Measurements from ENCODE around the gene SHC2.
"Not testable (repeated sequence)": the region's sequence is repeated elsewhere in the genome, so short reads cannot be mapped to it uniquely, and the experiment has no call there.

Gene SHC2

DNA sequence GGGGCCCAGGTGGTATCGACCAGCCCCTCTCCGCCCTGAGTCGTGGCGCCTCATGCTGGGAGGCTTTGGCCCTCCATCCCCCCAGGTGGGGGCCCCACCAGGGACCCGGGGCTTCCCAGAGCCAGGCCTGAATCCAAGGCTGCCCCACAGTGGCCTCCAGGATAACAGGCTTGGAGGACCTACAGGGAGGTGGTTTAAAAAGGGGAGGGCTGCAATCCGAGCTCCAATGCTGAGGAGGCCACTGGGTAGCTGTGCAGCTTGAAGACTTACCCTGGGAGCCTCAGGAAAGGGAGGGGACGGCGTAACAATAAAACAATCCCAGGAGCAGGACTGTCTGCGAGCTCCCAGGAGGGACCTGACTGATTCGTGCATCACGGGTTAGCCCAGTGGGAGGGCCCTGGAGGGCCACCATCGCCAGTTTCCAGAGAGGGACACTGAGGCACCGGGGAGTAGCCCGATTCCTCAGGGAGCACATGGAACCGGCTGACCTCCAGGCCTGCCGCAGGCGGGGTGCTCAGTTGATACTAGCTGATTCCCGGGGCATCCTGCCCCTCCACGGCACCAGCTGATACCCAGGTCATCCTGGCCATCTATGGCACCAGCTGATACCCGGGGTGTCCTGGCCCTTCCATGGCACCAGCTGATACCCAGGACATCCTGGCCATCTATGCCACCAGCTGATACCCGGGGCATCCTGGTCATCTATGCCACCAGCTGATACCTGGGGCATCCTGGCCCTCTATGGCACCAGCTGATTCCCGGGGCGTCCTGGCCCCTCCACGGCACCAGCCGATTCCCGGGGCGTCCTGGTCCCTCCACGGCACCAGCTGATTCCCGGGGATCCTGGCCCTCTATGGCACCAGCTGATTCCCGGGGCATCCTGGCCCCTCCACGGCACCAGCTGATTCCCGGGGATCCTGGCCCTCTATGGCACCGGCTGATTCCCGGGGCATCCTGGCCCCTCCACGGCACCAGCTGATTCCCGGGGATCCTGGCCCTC lies 48.2 kb downstream of the SHC2 start:
- in situ Hi-C loops (cut with MboI; ENCODE audit: low sequenced_read_pairs, unreplicated experiment) = no loop called here
- TF ChIP-seq, protein P1, sequence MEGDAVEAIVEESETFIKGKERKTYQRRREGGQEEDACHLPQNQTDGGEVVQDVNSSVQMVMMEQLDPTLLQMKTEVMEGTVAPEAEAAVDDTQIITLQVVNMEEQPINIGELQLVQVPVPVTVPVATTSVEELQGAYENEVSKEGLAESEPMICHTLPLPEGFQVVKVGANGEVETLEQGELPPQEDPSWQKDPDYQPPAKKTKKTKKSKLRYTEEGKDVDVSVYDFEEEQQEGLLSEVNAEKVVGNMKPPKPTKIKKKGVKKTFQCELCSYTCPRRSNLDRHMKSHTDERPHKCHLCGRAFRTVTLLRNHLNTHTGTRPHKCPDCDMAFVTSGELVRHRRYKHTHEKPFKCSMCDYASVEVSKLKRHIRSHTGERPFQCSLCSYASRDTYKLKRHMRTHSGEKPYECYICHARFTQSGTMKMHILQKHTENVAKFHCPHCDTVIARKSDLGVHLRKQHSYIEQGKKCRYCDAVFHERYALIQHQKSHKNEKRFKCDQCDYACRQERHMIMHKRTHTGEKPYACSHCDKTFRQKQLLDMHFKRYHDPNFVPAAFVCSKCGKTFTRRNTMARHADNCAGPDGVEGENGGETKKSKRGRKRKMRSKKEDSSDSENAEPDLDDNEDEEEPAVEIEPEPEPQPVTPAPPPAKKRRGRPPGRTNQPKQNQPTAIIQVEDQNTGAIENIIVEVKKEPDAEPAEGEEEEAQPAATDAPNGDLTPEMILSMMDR (IDR thresholded peaks at IDR 0.05; ENCODE audit: borderline replicate concordance, control extremely low read depth, extremely low read depth, insufficient read depth, missing control alignments) = no peak
- no peak for DNase-seq (ENCODE audit: low spot score)

DNA sequence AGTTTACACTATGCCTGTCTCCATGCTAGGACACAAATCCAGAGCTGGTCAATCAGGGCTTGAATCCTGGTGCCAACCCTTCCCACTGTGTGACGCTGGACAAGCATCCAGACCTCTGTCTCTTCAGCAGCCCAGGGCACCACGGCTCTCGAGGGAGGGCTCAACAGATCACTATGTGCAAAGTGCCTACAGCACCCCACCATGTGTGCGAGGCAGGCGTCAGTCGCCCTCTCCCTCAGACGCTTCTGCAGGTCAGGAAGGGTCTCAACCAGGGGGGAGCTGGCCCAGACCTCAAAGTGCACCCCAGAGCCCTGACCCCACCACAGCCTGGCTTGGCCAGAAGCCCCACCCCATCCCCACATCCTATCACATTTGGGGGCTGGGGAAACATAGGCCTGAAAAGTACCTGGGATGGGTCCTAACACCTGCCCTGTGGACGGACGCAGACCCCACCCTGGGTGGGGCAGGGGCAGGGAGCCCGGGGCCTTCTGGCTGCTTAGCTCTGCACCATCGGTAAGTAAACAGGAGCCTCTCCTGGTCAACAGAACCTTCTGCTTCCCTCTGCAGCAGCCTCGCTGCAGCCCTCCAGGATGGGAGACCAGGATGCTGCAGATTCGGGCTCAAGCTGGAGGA lies 49.0 kb downstream of the SHC2 start:
- in situ Hi-C loops (cut with MboI; ENCODE audit: low sequenced_read_pairs, unreplicated experiment) = no loop called here
- no peak for DNase-seq (ENCODE audit: low spot score)
- TF ChIP-seq, protein P1 (IDR thresholded peaks at IDR 0.05; ENCODE audit: borderline replicate concordance, control extremely low read depth, extremely low read depth, insufficient read depth, missing control alignments) = no peak

DNA sequence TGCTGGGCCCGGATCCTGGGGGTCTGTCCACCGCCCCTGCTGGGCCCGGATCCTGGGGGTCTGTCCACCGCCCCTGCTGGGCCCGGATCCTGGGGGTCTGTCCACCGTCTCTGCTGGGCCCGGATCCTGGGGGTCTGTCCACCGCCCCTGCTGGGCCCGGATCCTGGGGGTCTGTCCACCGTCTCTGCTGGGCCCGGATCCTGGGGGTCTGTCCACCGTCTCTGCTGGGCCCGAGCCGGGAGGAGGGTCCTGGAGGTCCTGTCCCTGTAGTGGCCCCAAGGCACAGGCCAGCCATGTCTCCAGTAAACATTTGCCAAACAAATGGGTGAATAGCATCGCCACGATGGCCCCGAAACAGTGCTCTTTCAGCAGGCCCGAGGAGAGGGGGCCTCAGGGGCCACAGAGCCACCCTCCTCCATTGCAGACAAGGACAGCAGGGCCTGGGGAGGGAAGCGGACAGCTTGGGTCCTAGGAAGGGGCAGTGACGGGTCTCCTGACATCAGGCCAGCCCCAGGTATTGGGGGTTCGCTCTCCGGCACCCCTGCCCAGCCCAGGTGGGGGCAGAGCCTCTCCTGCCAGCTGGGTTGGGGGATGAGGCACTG lies 49.6 kb downstream of the SHC2 start:
- DNase-seq (ENCODE audit: low spot score); in situ Hi-C loops (cut with MboI; ENCODE audit: low sequenced_read_pairs, unreplicated experiment): not testable (repeated sequence)

GRCh38 chr19:410243-410781 lies 50.5 kb downstream of the SHC2 start:
- TF ChIP-seq, protein P1 (IDR thresholded peaks at IDR 0.05; ENCODE audit: borderline replicate concordance, control extremely low read depth, extremely low read depth, insufficient read depth, missing control alignments) = no peak
- no peak for DNase-seq (ENCODE audit: low spot score)
- in situ Hi-C loops (cut with MboI; ENCODE audit: low sequenced_read_pairs, unreplicated experiment) = no loop called here

DNA sequence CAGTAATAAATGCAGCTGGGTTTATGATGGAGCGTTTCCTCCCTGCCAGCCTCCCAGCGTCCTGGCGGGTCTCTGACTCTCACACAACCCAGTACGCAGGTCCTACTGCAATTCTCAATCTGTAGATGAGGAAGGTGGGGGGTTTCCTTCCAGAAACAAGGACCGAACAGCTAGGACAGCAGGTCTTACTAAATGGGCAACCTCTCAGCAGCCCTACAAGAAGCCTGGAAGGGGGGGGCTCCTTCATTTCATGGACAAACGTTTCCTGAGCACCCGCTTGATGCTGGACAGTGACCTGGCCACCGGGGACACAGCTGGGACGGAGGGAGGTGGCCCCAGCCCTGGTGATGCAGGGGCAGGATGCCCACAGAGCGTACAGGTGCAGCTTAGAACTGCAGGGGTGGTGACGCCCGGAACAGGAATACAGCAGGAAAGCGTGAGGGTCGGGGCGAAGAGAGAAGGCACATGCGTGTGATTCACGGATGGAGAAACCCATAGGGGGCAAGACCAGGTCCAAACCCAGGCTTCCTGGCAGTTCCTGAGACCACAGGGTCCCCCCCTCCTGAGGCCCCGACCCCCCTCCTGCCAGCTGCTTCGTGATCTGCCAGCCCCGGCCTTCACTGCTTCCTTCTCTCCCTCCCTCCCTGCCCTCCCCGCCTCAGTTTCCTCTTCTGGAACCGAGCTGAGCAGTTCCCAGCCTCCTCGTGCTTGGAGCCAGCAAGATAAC lies 51.2 kb downstream of the SHC2 start:
- in situ Hi-C loops (cut with MboI; ENCODE audit: low sequenced_read_pairs, unreplicated experiment) = no loop called here
- no peak for DNase-seq (ENCODE audit: low spot score)
- TF ChIP-seq, protein P1 (IDR thresholded peaks at IDR 0.05; ENCODE audit: borderline replicate concordance, control extremely low read depth, extremely low read depth, insufficient read depth, missing control alignments) = no peak

DNA sequence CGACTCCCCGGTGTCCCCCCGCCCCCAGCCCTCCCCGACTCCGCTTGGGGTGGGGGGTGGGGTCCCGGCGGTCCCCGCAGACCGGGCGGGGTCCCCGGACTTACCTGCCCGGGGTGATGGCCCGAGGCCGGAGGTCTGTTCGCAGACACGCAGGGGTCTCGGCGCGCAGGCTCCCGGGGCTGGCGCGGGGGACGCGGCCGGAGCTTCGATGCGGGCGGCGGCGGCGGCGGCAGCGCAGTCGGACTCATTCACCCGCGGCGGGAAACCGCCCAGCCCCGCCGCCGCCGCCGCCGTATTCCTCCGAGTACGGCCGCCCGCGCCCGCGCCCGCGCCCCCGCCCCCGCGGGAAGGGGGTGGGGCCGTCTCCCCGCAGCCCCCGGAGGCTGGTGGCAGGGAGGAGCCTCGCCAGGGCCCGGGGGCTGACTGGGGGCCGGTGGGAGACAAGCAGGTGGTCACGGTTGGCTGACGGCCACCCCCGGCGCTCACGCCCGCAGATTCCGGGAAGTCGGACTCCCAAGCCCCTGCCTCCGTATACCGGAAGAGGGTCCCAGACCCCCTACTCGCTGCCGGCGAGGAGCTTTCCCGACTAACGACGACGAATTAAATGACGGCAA lies 51.8 kb downstream of the SHC2 start, which contains the start of gene C2CD4C:
Gene C2CD4C, minus strand, starts transcription at position 246 of the 614 bp plus-strand sequence. CDS start 786 bp downstream, outside the sequence.
- in situ Hi-C loops (cut with MboI; ENCODE audit: low sequenced_read_pairs, unreplicated experiment) = no loop called here
- DNase-seq (ENCODE audit: low spot score) = no peak
- TF ChIP-seq, protein P1 (IDR thresholded peaks at IDR 0.05; ENCODE audit: borderline replicate concordance, control extremely low read depth, extremely low read depth, insufficient read depth, missing control alignments) = no peak

Data from GM13976 (cell line).